Keratinocyte (primary cell): ENCODE data around the gene SLC2A9.

Experiments used
- EZH2 ChIP-seq: IDR thresholded peaks from one replicate; pipeline ENCODE4 v1.6.1; 2012; ENCODE audit warnings: inconsistent platforms, mild to moderate bottlenecking, low read length, moderate library complexity
- TF ChIP-seq, protein P1 (sequence below), 3 experiments: IDR thresholded peaks in 1 of 3; conservative IDR thresholded peaks in 1 of 3; optimal IDR thresholded peaks in 1 of 3; 2 replicates in 2 of 3; 3 replicates in 1 of 3; pipeline versions ENCODE3 to v1.5.1; 2011; ENCODE audit warnings: low read length in 3 of 3, mild to moderate bottlenecking in 3 of 3, moderate library complexity in 2 of 3, control low read depth in 1 of 3, inconsistent platforms in 1 of 3; ENCODE audit not compliant: insufficient read depth in 2 of 3; ENCODE audit errors: extremely low read depth in 1 of 3

DNA sequence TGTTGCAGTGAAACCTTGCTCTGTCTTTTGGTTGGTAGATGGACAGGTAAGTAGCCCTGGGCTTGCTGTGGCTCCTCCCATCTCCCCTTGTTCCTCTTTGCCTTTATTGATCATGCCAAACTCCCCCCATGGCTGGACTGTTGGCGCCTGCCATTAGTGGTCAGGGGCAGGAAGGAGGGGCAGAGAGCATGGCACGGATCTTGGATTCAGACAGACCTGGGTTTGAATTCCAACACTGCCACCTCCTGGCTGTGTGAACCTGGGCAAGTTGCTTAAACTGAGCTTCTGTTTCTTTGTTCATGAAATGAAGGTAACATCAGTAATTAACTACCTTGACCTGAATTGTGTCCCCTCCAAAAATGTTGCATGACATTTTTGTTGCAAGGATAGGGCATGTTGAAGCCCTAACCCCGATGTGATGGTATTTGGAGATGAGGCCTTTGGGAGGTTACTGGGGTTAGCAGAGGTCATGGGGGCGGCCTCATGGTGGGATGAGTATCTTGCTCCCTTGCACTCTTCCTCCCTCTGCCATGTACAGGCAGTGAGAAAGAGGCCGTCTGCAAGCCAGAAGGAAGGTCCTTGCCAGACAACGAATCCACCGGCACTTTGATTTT is 6.0 kb downstream of the SLC2A9 start:
- no peak for TF ChIP-seq EZH2
- TF ChIP-seq, protein P1, sequence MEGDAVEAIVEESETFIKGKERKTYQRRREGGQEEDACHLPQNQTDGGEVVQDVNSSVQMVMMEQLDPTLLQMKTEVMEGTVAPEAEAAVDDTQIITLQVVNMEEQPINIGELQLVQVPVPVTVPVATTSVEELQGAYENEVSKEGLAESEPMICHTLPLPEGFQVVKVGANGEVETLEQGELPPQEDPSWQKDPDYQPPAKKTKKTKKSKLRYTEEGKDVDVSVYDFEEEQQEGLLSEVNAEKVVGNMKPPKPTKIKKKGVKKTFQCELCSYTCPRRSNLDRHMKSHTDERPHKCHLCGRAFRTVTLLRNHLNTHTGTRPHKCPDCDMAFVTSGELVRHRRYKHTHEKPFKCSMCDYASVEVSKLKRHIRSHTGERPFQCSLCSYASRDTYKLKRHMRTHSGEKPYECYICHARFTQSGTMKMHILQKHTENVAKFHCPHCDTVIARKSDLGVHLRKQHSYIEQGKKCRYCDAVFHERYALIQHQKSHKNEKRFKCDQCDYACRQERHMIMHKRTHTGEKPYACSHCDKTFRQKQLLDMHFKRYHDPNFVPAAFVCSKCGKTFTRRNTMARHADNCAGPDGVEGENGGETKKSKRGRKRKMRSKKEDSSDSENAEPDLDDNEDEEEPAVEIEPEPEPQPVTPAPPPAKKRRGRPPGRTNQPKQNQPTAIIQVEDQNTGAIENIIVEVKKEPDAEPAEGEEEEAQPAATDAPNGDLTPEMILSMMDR (optimal IDR thresholded peaks at IDR 0.05 in 1 of 3, IDR thresholded peaks at IDR 0.05 in 1 of 3, conservative IDR thresholded peaks at IDR 0.05 in 1 of 3; ENCODE audit: extremely low read depth in 1 of 3, insufficient read depth in 2 of 3, low read length in 3 of 3), result peak in 2 of 3 experiments; percentile 58 to 74
